GM23248 (cell line): ENCODE measurements around the gene USP12. TPM values are rescaled to one million over a fixed set of nuclear protein-coding genes. Genes with fewer than 3 reads are reported as not detected.

ENCODE experiments used
- DNase-seq: peaks from one replicate; pipeline ENCODE4 v3.0.0-alpha.2; 2015
- H2AFZ ChIP-seq: fragments of 200-600 bp; sonication (generic); 2 replicates; pipeline ENCODE4 v1.6.1; 2016; ENCODE audit warnings: antibody characterized with exemption
- H3F3A ChIP-seq: fragments of 200-600 bp; sonication (generic); 2 replicates; pipeline ENCODE4 v1.6.1; 2016; ENCODE audit warnings: mild to moderate bottlenecking, antibody characterized with exemption, mixed run types; ENCODE audit not compliant: insufficient read depth
- H3K27ac ChIP-seq: fragments of 200-600 bp; sonication (generic); 2 replicates; pipeline ENCODE4 v1.5.1; 2016; ENCODE audit warnings: mild to moderate bottlenecking
- H3K27me3 ChIP-seq: fragments of 200-600 bp; sonication (generic); replicated peaks from 2 replicates; pipeline ENCODE4 v1.6.1; 2016; ENCODE audit warnings: mild to moderate bottlenecking; ENCODE audit not compliant: insufficient read depth
- H3K36me3 ChIP-seq: fragments of 200-600 bp; sonication (generic); 2 replicates; pipeline ENCODE4 v1.6.1; 2016; ENCODE audit warnings: low read depth, mild to moderate bottlenecking
- H3K4me1 ChIP-seq: fragments of 200-600 bp; sonication (generic); 2 replicates; pipeline ENCODE4 v1.6.1; 2016; ENCODE audit warnings: mild to moderate bottlenecking; ENCODE audit not compliant: insufficient read depth
- H3K4me2 ChIP-seq: fragments of 200-600 bp; sonication (generic); one replicate; pipeline ENCODE4 v1.6.1; 2016; ENCODE audit warnings: mild to moderate bottlenecking; ENCODE audit not compliant: unreplicated experiment
- H3K4me3 ChIP-seq: fragments of 200-600 bp; sonication (generic); 2 replicates; pipeline ENCODE4 v1.5.1; 2016; ENCODE audit warnings: mild to moderate bottlenecking
- H3K79me2 ChIP-seq: fragments of 200-600 bp; sonication (generic); 2 replicates; pipeline ENCODE4 v1.6.1; 2016; ENCODE audit warnings: mild to moderate bottlenecking; ENCODE audit not compliant: insufficient read depth
- H3K9ac ChIP-seq: fragments of 200-600 bp; sonication (generic); 2 replicates; pipeline ENCODE4 v1.6.1; 2016; ENCODE audit warnings: mild to moderate bottlenecking
- H3K9me2 ChIP-seq: fragments of 200-600 bp; sonication (generic); 2 replicates; pipeline ENCODE4 v1.6.1; 2016; ENCODE audit warnings: mixed run types, mild to moderate bottlenecking, moderate library complexity; ENCODE audit not compliant: insufficient read depth
- H3K9me3 ChIP-seq: fragments of 200-600 bp; sonication (generic); one replicate; pipeline ENCODE4 v1.6.1; 2017; ENCODE audit warnings: low read depth
- H4K20me1 ChIP-seq: fragments of 200-600 bp; sonication (generic); 2 replicates; pipeline ENCODE4 v1.6.0; 2016; ENCODE audit not compliant: insufficient read depth
- EZH2 ChIP-seq: fragments of 200-600 bp; sonication (generic); IDR thresholded peaks from 2 replicates; pipeline ENCODE4 v1.6.1; 2018; ENCODE audit warnings: antibody characterized with exemption, mild to moderate bottlenecking; ENCODE audit not compliant: insufficient read depth, poor library complexity, severe bottlenecking
- EZH2phosphoT487 ChIP-seq: fragments of 200-600 bp; sonication (generic); IDR thresholded peaks from 2 replicates; pipeline ENCODE4 v1.6.1; 2018; ENCODE audit warnings: antibody characterized with exemption, moderate library complexity, mild to moderate bottlenecking, low read depth; ENCODE audit not compliant: insufficient read depth
- WGBS, 2 experiments: methylation state at CpG; one replicate each; pipeline ENCODE4 v1.1.6; 2015 to 2017; ENCODE audit warnings: low lambda C conversion rate in 2 of 2, low coverage in 1 of 2; ENCODE audit errors: missing lambda C conversion rate in 2 of 2; 5-methylcytosine and 5-hydroxymethylcytosine counted together
- in situ Hi-C: fragments of 300-500 bp; cut with MboI; formaldehyde crosslinking; loops from 2 replicates; pipeline ENCODE4 v1.15.0; 2020
- polyA plus RNA-seq: library from polyadenylated mRNA; unstranded; fragments of >200 nt; fragmentation: Nextera tagmentation; extraction: Ambion mirVana; gene quantifications from 2 replicates; pipeline ENCODE4 v1.2.1, GENCODE V29; 2016
- total RNA-seq: library from RNA; depleted of rRNA; stranded (reverse); fragments of >200 nt; shearing (Covaris generic); gene quantifications from 2 replicates; pipeline ENCODE4 v1.2.3, GENCODE V29; 2014

The USP12 gene
- total and polyA plus RNA-seq, 2 experiments from 2014 or later = 16.0 to 18.9 TPM

GRCh38 chr13:27036236-27036981, 135.2 kb downstream of the USP12 start:
- TF ChIP-seq EZH2 (no peak), EZH2phosphoT487 (no peak)
- H3K4me3 ChIP-seq = no peak overlapping the region
- no peaks in the 10 kb centered on the region for H3K79me2 ChIP-seq
- in situ Hi-C loops = no loop called here
- no peaks in the 10 kb centered on the region for H3K9me2 ChIP-seq
- H3F3A ChIP-seq = peaks cover 5% of the 10 kb centered on the region; the same call in 1 of the 2 replicates
- H3K4me2 ChIP-seq = peak overlapping the region; percentile 45
- WGBS, 2 experiments = 40 to 44% methylated on average over 8 of the region's 8 CpGs
- H3K27ac ChIP-seq = no peak overlapping the region
- H3K36me3 ChIP-seq = no peaks in the 10 kb centered on the region
- no peaks in the 10 kb centered on the region for H3K27me3 ChIP-seq
- no peaks in the 10 kb centered on the region for H4K20me1 ChIP-seq
- peaks cover 31% of the 10 kb centered on the region for H3K4me1 ChIP-seq
- peak; percentile 30 for DNase-seq
- H2AFZ ChIP-seq = 0 out of 2 replicates have a peak overlapping the region, but pooled peaks have one; percentile 2
- no peaks in the 10 kb centered on the region for H3K9me3 ChIP-seq
- H3K9ac ChIP-seq = no peak overlapping the region

- Histone ChIP-seq H3K9me2 (no peaks in the 10 kb centered on the region), H4K20me1 (no peaks in the 10 kb centered on the region), H3K27me3 (no peaks in the 10 kb centered on the region), H3K4me3 (no peak overlapping the region), H3K9me3 (no peaks in the 10 kb centered on the region), H3K9ac (no peak overlapping the region), H3F3A (peaks cover 5% of the 10 kb centered on the region; the same call in 1 of the 2 replicates), H2AFZ (no peak overlapping the region), H3K79me2 (no peaks in the 10 kb centered on the region), H3K27ac (no peak overlapping the region), H3K36me3 (no peaks in the 10 kb centered on the region), H3K4me2 (no peak overlapping the region), H3K4me1 (peaks cover 31% of the 10 kb centered on the region)
- no peak for DNase-seq
- no peak for TF ChIP-seq EZH2phosphoT487
- no peak for TF ChIP-seq EZH2
- WGBS, 2 experiments = 87 to 93% methylated on average over 11 of the region's 11 CpGs
- in situ Hi-C loops = no loop called here
Measured at GRCh38 chr13:27035892-27036235, 135.7 kb downstream of the USP12 start.

DNA sequence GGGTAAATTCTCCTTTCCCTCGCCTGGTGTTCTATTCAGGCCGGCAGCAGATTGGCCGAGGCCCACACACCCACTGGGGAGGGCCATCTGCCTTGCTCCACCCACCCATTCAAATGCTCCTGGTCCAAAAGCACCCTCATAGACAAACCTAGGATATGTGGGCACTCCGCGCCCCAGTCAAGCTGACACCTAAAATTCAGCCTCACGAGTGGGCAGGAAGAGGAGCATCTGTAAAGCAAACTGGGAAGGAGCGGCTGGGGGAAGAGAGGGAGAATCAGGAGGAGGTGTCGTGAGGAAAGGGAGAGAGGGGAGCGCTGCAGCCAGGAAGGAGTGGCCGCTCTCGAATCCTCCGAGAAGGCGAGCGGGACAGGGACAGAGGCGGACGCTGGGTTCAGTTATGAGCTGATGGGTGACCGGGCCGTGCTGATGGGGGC, 136.9 kb downstream of the USP12 start:
- Histone ChIP-seq H2AFZ (peak overlapping the region; percentile 61), H3K9me3 (no peaks in the 10 kb centered on the region), H3K36me3 (no peaks in the 10 kb centered on the region), H3K4me1 (peaks cover 31% of the 10 kb centered on the region), H4K20me1 (no peaks in the 10 kb centered on the region), H3K79me2 (no peaks in the 10 kb centered on the region), H3K9me2 (no peaks in the 10 kb centered on the region), H3K4me3 (peak overlapping the region; percentile 45), H3K4me2 (peak overlapping the region; percentile 41), H3K27ac (no peak overlapping the region), H3F3A (peaks cover 5% of the 10 kb centered on the region; the same call in 1 of the 2 replicates), H3K9ac (no peak overlapping the region), H3K27me3 (no peaks in the 10 kb centered on the region)
- in situ Hi-C loops = no loop called here
- peak; percentile 33 for DNase-seq
- TF ChIP-seq EZH2phosphoT487 = no peak
- TF ChIP-seq EZH2 = no peak
- WGBS, 2 experiments = 27 to 31% methylated on average over 18 of the region's 18 CpGs

- no peak overlapping the region for H3K4me2 ChIP-seq
- no peak for DNase-seq
- no peaks in the 10 kb centered on the region for H3F3A ChIP-seq
- no peak overlapping the region for H2AFZ ChIP-seq
- TF ChIP-seq EZH2 (no peak), EZH2phosphoT487 (no peak)
- in situ Hi-C loops = no loop called here
- H3K4me1 ChIP-seq = no peaks in the 10 kb centered on the region
- H3K9me2 ChIP-seq = no peaks in the 10 kb centered on the region
- no peaks in the 10 kb centered on the region for H3K9me3 ChIP-seq
- 51 to 57% methylated on average over 8 of the region's 8 CpGs for WGBS, 2 experiments
- H3K27me3 ChIP-seq = 0 out of 2 replicates have a peak, but pooled peaks cover 13% of the 10 kb centered on the region
- no peak overlapping the region for H3K9ac ChIP-seq
- no peak overlapping the region for H3K4me3 ChIP-seq
- H3K36me3 ChIP-seq = no peaks in the 10 kb centered on the region
- no peak overlapping the region for H3K27ac ChIP-seq
- no peaks in the 10 kb centered on the region for H4K20me1 ChIP-seq
- H3K79me2 ChIP-seq = no peaks in the 10 kb centered on the region
Measured at GRCh38 chr13:27028683-27029480, 142.7 kb downstream of the USP12 start.
